Measurements from ENCODE around the gene MYADML2. TPM values are rescaled to one million over a fixed set of nuclear protein-coding genes. Genes with fewer than 3 reads are reported as not detected.
"Not testable (repeated sequence)": the region's sequence is repeated elsewhere in the genome, so short reads cannot be mapped to it uniquely, and the experiment has no call there.

The MYADML2 gene
- total and polyA plus RNA-seq, 10 of the 15 experiments (the other 5 are each of a cell fraction or from before 2014, with no cell fraction given) = not detected

DNA sequence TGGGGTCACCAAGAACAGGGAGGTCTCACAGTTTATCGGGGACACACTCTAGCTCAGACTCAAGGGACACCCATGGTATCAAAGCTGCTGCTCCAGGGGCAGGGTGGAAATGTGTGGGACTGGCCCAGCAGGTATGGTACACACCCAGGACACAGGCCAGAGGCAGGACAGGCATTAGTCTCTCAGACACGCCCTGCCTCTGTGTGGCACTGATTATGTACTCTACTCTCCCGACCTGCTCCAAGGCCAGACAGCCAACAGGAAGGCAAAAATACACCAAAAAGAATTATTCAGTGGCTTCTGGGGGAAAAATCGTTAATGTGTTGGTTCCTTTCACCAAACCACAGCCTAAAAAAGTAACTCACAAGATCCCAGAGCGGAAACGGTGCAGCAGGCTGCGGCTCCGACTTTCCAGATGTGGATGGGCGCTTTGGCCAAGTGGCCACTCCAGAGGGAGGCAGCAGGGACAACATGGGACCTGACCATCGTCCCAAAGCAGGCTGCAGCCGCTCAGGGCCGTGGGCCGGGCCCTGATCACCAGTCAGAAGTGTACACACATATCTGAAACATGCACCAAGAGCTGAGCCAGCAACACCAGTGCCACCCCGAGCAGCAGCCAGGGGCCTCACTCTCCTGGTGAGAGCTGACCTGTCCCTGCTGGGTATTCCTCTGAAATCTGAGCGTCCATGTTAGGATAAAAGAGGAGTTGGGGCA is 28.0 kb downstream of the MYADML2 start:
- peaks cover 8 to 23% of the 10 kb centered on the region in 2 experiments; a peak in 3 of 4 replicates for H3K36me3 ChIP-seq (ENCODE audit: control insufficient read depth in 2 of 2, insufficient read depth in 2 of 2, low read length in 1 of 2)
- ChIA-PET CTCF (interaction anchor here (0.6 kb wide), 1 partner anchor 25 kb away, joined by 3 read pairs; no protein-coding TSS in a partner anchor), POLR2A (interaction anchor here (0.5 kb wide), 1 partner anchor 47 kb away, joined by 5 read pairs; no protein-coding TSS in a partner anchor), RAD21 (ENCODE audit: unreplicated experiment) (no interaction called here), SMC1A (ENCODE audit: uncharacterized antibody, unreplicated experiment) (no interaction called here)
- no TSS peak for BruUV-seq (replicated peaks)
- H3K79me2 ChIP-seq (ENCODE audit: control insufficient read depth, insufficient read depth, low read length) = peaks cover 34% of the 10 kb centered on the region
- TF ChIP-seq RUNX3 (IDR thresholded peaks at IDR 0.05; ENCODE audit: low read length) (peak; percentile 6; the same call in 1 of the 2 replicates), ZBTB11 (CRISPR knock-in tag; IDR thresholded peaks at IDR 0.05) (no peak)
- intact Hi-C loops (cut with micrococcal nuclease; ENCODE audit: unreplicated experiment) = no loop called here
- ATAC-seq (no peak), FAIRE-seq (peak; percentile 31), DNase-seq (ENCODE audit: low read depth, low spot score) (no peak)
- H3K9ac ChIP-seq (ENCODE audit: control insufficient read depth, insufficient read depth, low read length) = no peak overlapping the region
- H3K4me1 ChIP-seq (ENCODE audit: control insufficient read depth, insufficient read depth, low read length) = peaks cover 11% of the 10 kb centered on the region
- H3K27ac ChIP-seq (ENCODE audit: control insufficient read depth, insufficient read depth) = no peak overlapping the region
- H3K27me3 ChIP-seq (replicated peaks in 1 of 2; ENCODE audit: control insufficient read depth in 2 of 2, insufficient read depth in 2 of 2, low read length in 1 of 2) = no peaks in the 10 kb centered on the region
- no peaks in the 10 kb centered on the region for H4K20me1 ChIP-seq (ENCODE audit: control insufficient read depth, insufficient read depth)
- H2AFZ ChIP-seq (ENCODE audit: control insufficient read depth, low read depth, low read length) = no peak overlapping the region
- no peak overlapping the region for H3K4me3 ChIP-seq
- H3K9me3 ChIP-seq (replicated peaks; ENCODE audit: control insufficient read depth, insufficient read depth, low read length) = no peaks in the 10 kb centered on the region
- in situ Hi-C loops (cut with MboI) = no loop called here
- no peak overlapping the region for H3K4me2 ChIP-seq (ENCODE audit: control insufficient read depth, insufficient read depth)
- 74% methylated on average over 15 of the region's 15 CpGs for WGBS (ENCODE audit: insufficient coverage, insufficient replicate concordance, low lambda C conversion rate, missing lambda C conversion rate)

- H3K4me2 ChIP-seq (ENCODE audit: control insufficient read depth, insufficient read depth); H3K27me3 ChIP-seq (replicated peaks in 1 of 2; ENCODE audit: control insufficient read depth in 2 of 2, insufficient read depth in 2 of 2, low read length in 1 of 2); RAD21 ChIA-PET (ENCODE audit: unreplicated experiment); SMC1A ChIA-PET (ENCODE audit: uncharacterized antibody, unreplicated experiment); in situ Hi-C loops (cut with MboI); H2AFZ ChIP-seq (ENCODE audit: control insufficient read depth, low read depth, low read length); DNase-seq (ENCODE audit: low read depth, low spot score); H4K20me1 ChIP-seq (ENCODE audit: control insufficient read depth, insufficient read depth); FAIRE-seq; H3K9me3 ChIP-seq (replicated peaks; ENCODE audit: control insufficient read depth, insufficient read depth, low read length); POLR2A ChIA-PET; intact Hi-C loops (cut with micrococcal nuclease; ENCODE audit: unreplicated experiment); H3K4me1 ChIP-seq (ENCODE audit: control insufficient read depth, insufficient read depth, low read length); CTCF ChIA-PET; H3K4me3 ChIP-seq; H3K27ac ChIP-seq (ENCODE audit: control insufficient read depth, insufficient read depth); BruUV-seq (replicated peaks): not testable (repeated sequence)
- Histone ChIP-seq H3K36me3 (ENCODE audit: control insufficient read depth in 2 of 2, insufficient read depth in 2 of 2, low read length in 1 of 2) (peaks cover 11 to 30% of the 10 kb centered on the region in 2 experiments), H3K9ac (ENCODE audit: control insufficient read depth, insufficient read depth, low read length) (0 out of 2 replicates have a peak overlapping the region, but pooled peaks have one; percentile 35), H3K79me2 (ENCODE audit: control insufficient read depth, insufficient read depth, low read length) (peaks cover 27% of the 10 kb centered on the region)
- 43% methylated on average over 9 of the region's 9 CpGs for WGBS (ENCODE audit: insufficient coverage, insufficient replicate concordance, low lambda C conversion rate, missing lambda C conversion rate)
- peak; percentile 56 for ATAC-seq
Measured at GRCh38 chr17:81918333-81918669, 28.7 kb downstream of the MYADML2 start.

Measured in GM12878 (cell line).